AG04449 (cell line): Measurements from ENCODE around the gene ARHGEF12.

Source experiments
- CTCF ChIA-PET: fragments of 350-600 bp; formaldehyde crosslinking; extraction: SDS; loops from one replicate; lab custom pipeline; 2021; ENCODE audit warnings: antibody characterized with exemption; lab: Yijun Ruan, JAX
- POLR2A ChIA-PET: fragments of 400-600, 350-600 bp; formaldehyde crosslinking; extraction: SDS; loops from one replicate; lab custom pipeline; 2020; ENCODE audit warnings: antibody characterized with exemption, inconsistent platforms; lab: Yijun Ruan, JAX
- DNase-seq: peaks from one replicate; pipeline ENCODE4 v3.0.0-alpha.2; 2010; ENCODE audit warnings: low read depth, low spot score
- H3K4me3 ChIP-seq: 2 replicates; pipeline ENCODE4 v1.5.1; 2011; ENCODE audit warnings: low read depth, mild to moderate bottlenecking, control low read depth, low read length
- CTCF ChIP-seq: IDR thresholded peaks from one replicate; pipeline ENCODE4 v1.5.1; 2011; ENCODE audit warnings: mild to moderate bottlenecking, moderate library complexity, low read length, control low read depth, inconsistent platforms; ENCODE audit not compliant: insufficient read depth; ENCODE audit errors: missing control alignments

The ARHGEF12 gene

GRCh38 chr11:120310870-120311269 is 25.3 kb upstream of the ARHGEF12 start:
- no peak for TF ChIP-seq CTCF
- DNase-seq: no peak
- ChIA-PET POLR2A (no interaction called here), CTCF (interaction anchor here (0.6 to 25.6 kb wide), 3 partner anchors 11 to 77 kb away, joined by 3 to 1135 read pairs (median 137); partner anchors contain the start of genes POU2F3 and TLCD5)
- H3K4me3 ChIP-seq: no peak overlapping the region

GRCh38 chr11:120314861-120315260 is 21.4 kb upstream of the ARHGEF12 start:
- ChIA-PET POLR2A (no interaction called here), CTCF (interaction anchor here (1.0 to 13.4 kb wide), 3 partner anchors 15 to 146 kb away, joined by 3 to 137 read pairs (median 5); no protein-coding TSS in a partner anchor)
- no peak for TF ChIP-seq CTCF
- no peak overlapping the region for H3K4me3 ChIP-seq
- DNase-seq: no peak

GRCh38 chr11:120316880-120317688 is 19.1 kb upstream of the ARHGEF12 start:
- DNase-seq: no peak
- CTCF ChIA-PET: interaction anchor here (0.8 to 13.4 kb wide), 6 partner anchors 10 to 148 kb away, joined by 4 to 137 read pairs (median 5); no protein-coding TSS in a partner anchor
- TF ChIP-seq CTCF: no peak
- H3K4me3 ChIP-seq: no peak overlapping the region
- POLR2A ChIA-PET: no interaction called here

GRCh38 chr11:120317689-120318480 is 18.3 kb upstream of the ARHGEF12 start:
- CTCF ChIA-PET: interaction anchor here (0.8 to 13.4 kb wide), 8 partner anchors 10 to 149 kb away, joined by 3 to 137 read pairs (median 4); no protein-coding TSS in a partner anchor
- no peak for TF ChIP-seq CTCF
- no peak for DNase-seq

GRCh38 chr11:120318906-120319305 is 17.3 kb upstream of the ARHGEF12 start:
- CTCF ChIA-PET: interaction anchor here (0.9 to 13.4 kb wide), 5 partner anchors 11 to 149 kb away, joined by 3 to 137 read pairs (median 5); no protein-coding TSS in a partner anchor
- POLR2A ChIA-PET: no interaction called here
- no peak overlapping the region for H3K4me3 ChIP-seq
- no peak for TF ChIP-seq CTCF
- DNase-seq: no peak

More at GRCh38 chr11:120317689-120318480, 18.3 kb upstream of the ARHGEF12 start:
- POLR2A ChIA-PET: interaction anchor here (0.6 kb wide), 1 partner anchor 12 kb away, joined by 4 read pairs; no protein-coding TSS in a partner anchor
- H3K4me3 ChIP-seq: no peak overlapping the region
